Fibroblast of the aortic adventitia (primary cell): ENCODE data around the gene TACC2. TPM values are rescaled to one million over a fixed set of nuclear protein-coding genes. Genes with fewer than 3 reads are reported as not detected.
A peak's percentile ranks its signal among the peaks of the same experiment; 100 is the strongest.
"Not testable (repeated sequence)": the region's sequence is repeated elsewhere in the genome, so short reads cannot be mapped to it uniquely, and the experiment has no call there.

Experiments
- DNase-seq: peaks from one replicate; pipeline ENCODE4 v3.0.0-alpha.2; 2010; ENCODE audit warnings: low read depth
- H3K4me3 ChIP-seq: 2 replicates; pipeline ENCODE4 v1.5.1; 2011; ENCODE audit warnings: low read depth, mild to moderate bottlenecking, control low read depth, low read length, moderate library complexity
- CTCF ChIP-seq: IDR thresholded peaks from 2 replicates; pipeline ENCODE4 v1.5.1; 2011; ENCODE audit warnings: mild to moderate bottlenecking, low read length, control low read depth, inconsistent platforms; ENCODE audit not compliant: insufficient read depth
- total RNA-seq: library from RNA; depleted of rRNA; stranded (reverse); fragments of >200 nt; gene quantifications from 2 replicates; pipeline ENCODE4 v1.2.3, GENCODE V29; 2012; ENCODE audit warnings: low replicate concordance

TACC2 gene
- total RNA-seq, 1 donor: 9.2 TPM

GRCh38 chr10:122018951-122019413, 30.0 kb downstream of the TACC2 start:
- DNase-seq: no peak
- no peak for TF ChIP-seq CTCF
- no peak overlapping the region for H3K4me3 ChIP-seq

- no peak for TF ChIP-seq CTCF
- no peak overlapping the region for H3K4me3 ChIP-seq
These were observed 30.5 kb downstream of the TACC2 start for GRCh38 chr10:122019414-122019975.

GRCh38 chr10:122020226-122020625, 31.3 kb downstream of the TACC2 start:
- no peak for TF ChIP-seq CTCF
- no peak overlapping the region for H3K4me3 ChIP-seq
- DNase-seq: no peak

More at GRCh38 chr10:122019414-122019975, 30.5 kb downstream of the TACC2 start:
- DNase-seq: no peak

GRCh38 chr10:122021379-122021778, 32.4 kb downstream of the TACC2 start:
- DNase-seq: peak; percentile 68
- TF ChIP-seq CTCF: no peak
- no peak overlapping the region for H3K4me3 ChIP-seq

- no peak overlapping the region for H3K4me3 ChIP-seq
- no peak for DNase-seq
- TF ChIP-seq CTCF: no peak
These were observed 32.9 kb downstream of the TACC2 start for GRCh38 chr10:122021828-122022227.

- DNase-seq: no peak
- H3K4me3 ChIP-seq: no peak overlapping the region
- TF ChIP-seq CTCF: no peak
These were observed 33.3 kb downstream of the TACC2 start for GRCh38 chr10:122022276-122022675.

- not testable (repeated sequence) for DNase-seq, H3K4me3 ChIP-seq
These were observed 34.3 kb downstream of the TACC2 start for GRCh38 chr10:122023257-122023656.
